GM12872 (cell line): Measurements from ENCODE around the gene SMOC2.

Experiments
- CTCF ChIP-seq: IDR thresholded peaks from 3 replicates; pipeline ENCODE4 v1.5.1; 2011; ENCODE audit warnings: low read depth, mild to moderate bottlenecking, low read length, moderate library complexity; ENCODE audit not compliant: insufficient read depth

SMOC2 gene

GRCh38 chr6:168420706-168421105, 20.3 kb upstream of the SMOC2 start:
- TF ChIP-seq CTCF, result no peak

- no peak for TF ChIP-seq CTCF
These were observed 13.8 kb upstream of the SMOC2 start for GRCh38 chr6:168427184-168427583.

- no peak for TF ChIP-seq CTCF
These were observed 12.7 kb upstream of the SMOC2 start for GRCh38 chr6:168428052-168428826.

- no peak for TF ChIP-seq CTCF
These were observed 12.1 kb upstream of the SMOC2 start for GRCh38 chr6:168428863-168429262.

- TF ChIP-seq CTCF, result no peak
These were observed 8.8 kb upstream of the SMOC2 start for GRCh38 chr6:168432196-168432595.

GRCh38 chr6:168433898-168434297, 7.1 kb upstream of the SMOC2 start:
- no peak for TF ChIP-seq CTCF

GRCh38 chr6:168434505-168434904, 6.5 kb upstream of the SMOC2 start:
- no peak for TF ChIP-seq CTCF
